ENCODE data around the gene RAVER1. TPM values are rescaled to one million over a fixed set of nuclear protein-coding genes. Genes with fewer than 3 reads are reported as not detected.

The RAVER1 gene
- total and polyA plus RNA-seq, 9 donors = 1.3 to 50.7 (median 32.3) TPM

DNA sequence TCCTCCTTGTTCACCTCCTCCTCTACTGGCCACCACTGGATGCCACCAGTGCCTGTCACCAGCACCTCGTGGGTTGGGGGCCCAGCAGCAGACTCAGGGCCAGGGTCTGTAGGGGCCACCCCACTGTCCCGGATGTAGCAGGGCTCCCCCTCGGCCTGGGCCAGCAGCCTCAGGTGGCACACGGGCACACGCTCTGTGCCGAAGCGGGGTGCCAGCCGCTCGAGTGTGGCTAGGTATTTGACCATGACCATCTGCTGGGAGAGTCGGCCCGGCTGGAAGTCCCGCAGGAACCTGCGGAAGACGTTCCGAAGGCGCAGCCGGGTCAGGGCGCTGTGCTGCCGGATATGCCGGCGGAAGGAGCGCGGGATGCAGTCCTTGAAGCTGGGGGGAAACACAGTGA lies 32.2 kb upstream of the RAVER1 start:
- intact Hi-C loops (cut with DNase I) = no loop called here
- Histone ChIP-seq H3K27me3 (no peaks in the 10 kb centered on the region), H3K9me3 (no peaks in the 10 kb centered on the region), H3K36me3 (no peaks in the 10 kb centered on the region), H3K27ac (no peak overlapping the region), H3K4me1 (ENCODE audit: insufficient read depth) (no peaks in the 10 kb centered on the region), H3K4me3 (no peak overlapping the region)
- WGBS, 3 donors = 94 to 96% (median 95%) methylated on average over 23 of the region's 23 CpGs
- DNase-seq = no peak
- TF ChIP-seq EP300 (IDR thresholded peaks at IDR 0.05) = no peak
- TF ChIP-seq POLR2A (IDR thresholded peaks at IDR 0.05) = no peak
- TF ChIP-seq, protein P1, sequence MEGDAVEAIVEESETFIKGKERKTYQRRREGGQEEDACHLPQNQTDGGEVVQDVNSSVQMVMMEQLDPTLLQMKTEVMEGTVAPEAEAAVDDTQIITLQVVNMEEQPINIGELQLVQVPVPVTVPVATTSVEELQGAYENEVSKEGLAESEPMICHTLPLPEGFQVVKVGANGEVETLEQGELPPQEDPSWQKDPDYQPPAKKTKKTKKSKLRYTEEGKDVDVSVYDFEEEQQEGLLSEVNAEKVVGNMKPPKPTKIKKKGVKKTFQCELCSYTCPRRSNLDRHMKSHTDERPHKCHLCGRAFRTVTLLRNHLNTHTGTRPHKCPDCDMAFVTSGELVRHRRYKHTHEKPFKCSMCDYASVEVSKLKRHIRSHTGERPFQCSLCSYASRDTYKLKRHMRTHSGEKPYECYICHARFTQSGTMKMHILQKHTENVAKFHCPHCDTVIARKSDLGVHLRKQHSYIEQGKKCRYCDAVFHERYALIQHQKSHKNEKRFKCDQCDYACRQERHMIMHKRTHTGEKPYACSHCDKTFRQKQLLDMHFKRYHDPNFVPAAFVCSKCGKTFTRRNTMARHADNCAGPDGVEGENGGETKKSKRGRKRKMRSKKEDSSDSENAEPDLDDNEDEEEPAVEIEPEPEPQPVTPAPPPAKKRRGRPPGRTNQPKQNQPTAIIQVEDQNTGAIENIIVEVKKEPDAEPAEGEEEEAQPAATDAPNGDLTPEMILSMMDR (IDR thresholded peaks at IDR 0.05) = no peak

DNA sequence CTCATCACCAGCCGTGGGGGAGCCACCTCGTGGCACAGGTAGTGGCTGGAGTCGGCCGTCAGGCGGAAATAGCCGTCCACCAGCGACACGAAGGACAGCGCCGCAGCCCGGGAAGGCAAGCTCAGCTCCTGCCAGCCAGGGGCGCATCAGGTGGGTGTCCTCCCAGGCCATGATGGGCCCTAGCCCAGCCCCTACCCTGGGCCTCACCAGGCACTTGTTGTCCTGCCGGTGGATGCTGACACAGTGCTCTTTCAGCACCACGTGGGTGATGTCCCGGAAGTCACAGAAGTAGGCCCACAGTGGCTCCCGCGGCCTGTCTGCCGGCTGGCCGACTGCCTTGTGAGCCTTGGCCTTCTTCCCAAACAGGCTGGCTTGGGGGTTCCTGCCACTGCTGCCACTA lies 31.3 kb upstream of the RAVER1 start:
- 79 to 84% (median 81%) methylated on average over 16 to 19 of the region's 19 CpGs for WGBS, 3 donors
- no peak overlapping the region for H3K4me3 ChIP-seq

DNA sequence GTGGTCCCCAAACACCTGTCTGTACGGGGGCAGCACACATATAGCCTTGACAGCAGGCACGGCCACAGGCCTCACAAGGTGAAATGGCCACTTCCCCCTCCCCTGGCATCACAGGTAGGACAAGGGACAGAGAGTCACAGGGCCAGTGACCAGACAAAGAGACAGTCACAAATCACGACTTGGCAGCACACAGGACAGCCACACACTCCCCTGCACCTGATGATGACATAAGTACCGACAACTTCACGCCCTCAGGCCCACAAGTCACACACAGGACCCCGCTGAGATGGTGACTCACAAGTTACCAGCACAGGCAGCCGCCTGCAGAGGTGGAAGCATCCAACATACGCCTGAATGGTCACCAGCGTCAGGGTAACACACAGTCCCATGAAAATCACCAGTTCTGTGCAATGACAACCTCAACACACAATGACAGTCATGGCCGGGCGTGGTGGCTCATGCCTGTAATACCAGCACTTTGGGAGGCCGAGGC lies 30.5 kb upstream of the RAVER1 start:
- WGBS, 3 donors = 91 to 94% (median 91%) methylated on average over 12 of the region's 12 CpGs
- intact Hi-C loops (cut with DNase I) = no loop called here
- H3K4me3 ChIP-seq = no peak overlapping the region
- H3K27me3 ChIP-seq = no peaks in the 10 kb centered on the region
- DNase-seq = no peak
- no peak overlapping the region for H3K27ac ChIP-seq
- H3K9me3 ChIP-seq = no peaks in the 10 kb centered on the region
- no peak for TF ChIP-seq EP300 (IDR thresholded peaks at IDR 0.05)
- TF ChIP-seq, protein P1 (IDR thresholded peaks at IDR 0.05) = no peak
- no peak for TF ChIP-seq POLR2A (IDR thresholded peaks at IDR 0.05)
- H3K4me1 ChIP-seq (ENCODE audit: insufficient read depth) = no peaks in the 10 kb centered on the region
- no peaks in the 10 kb centered on the region for H3K36me3 ChIP-seq

More for the DNA sequence above, 31.3 kb upstream of the RAVER1 start:
- TF ChIP-seq EP300 (IDR thresholded peaks at IDR 0.05) (no peak), POLR2A (IDR thresholded peaks at IDR 0.05) (no peak)
- TF ChIP-seq, protein P1 (IDR thresholded peaks at IDR 0.05) = no peak
- Histone ChIP-seq H3K27me3 (no peaks in the 10 kb centered on the region), H3K27ac (no peak overlapping the region), H3K9me3 (no peaks in the 10 kb centered on the region), H3K36me3 (no peaks in the 10 kb centered on the region), H3K4me1 (ENCODE audit: insufficient read depth) (no peaks in the 10 kb centered on the region)
- intact Hi-C loops (cut with DNase I) = no loop called here
- DNase-seq = no peak

DNA sequence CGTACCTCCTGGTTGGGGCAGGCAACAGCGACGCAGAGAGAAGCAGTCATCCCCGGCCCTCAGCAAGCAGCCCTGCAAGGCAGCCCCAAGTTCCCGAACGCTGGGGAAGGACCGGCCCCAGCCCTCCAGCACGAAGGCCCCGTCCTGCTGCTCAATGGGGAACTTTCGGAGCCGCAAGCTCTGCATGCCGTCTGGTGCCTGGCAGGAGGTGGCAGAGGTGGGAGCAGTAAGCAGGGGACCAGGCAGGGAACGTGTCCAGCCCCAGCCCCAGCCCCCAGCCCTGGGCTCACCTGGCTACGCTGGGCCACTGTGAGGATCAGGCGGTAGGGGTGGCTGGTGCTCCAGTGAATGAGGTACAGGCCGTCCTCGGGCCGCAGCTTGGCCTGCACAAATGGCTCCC lies 28.9 kb upstream of the RAVER1 start:
- Histone ChIP-seq H3K4me3 (no peak overlapping the region), H3K27ac (no peak overlapping the region), H3K9me3 (no peaks in the 10 kb centered on the region), H3K36me3 (no peaks in the 10 kb centered on the region), H3K4me1 (ENCODE audit: insufficient read depth) (no peaks in the 10 kb centered on the region), H3K27me3 (no peaks in the 10 kb centered on the region)
- WGBS, 3 donors = 91 to 92% (median 91%) methylated on average over 13 to 18 of the region's 18 CpGs
- TF ChIP-seq EP300 (IDR thresholded peaks at IDR 0.05) = no peak
- TF ChIP-seq, protein P1 (IDR thresholded peaks at IDR 0.05) = no peak
- no peak for TF ChIP-seq POLR2A (IDR thresholded peaks at IDR 0.05)
- intact Hi-C loops (cut with DNase I) = no loop called here
- no peak for DNase-seq

Data from ovary (tissue), 9 donors.